ENCODE measurements around the gene HGS. TPM values are rescaled to one million over a fixed set of nuclear protein-coding genes. Genes with fewer than 3 reads are reported as not detected.
A peak's percentile ranks its signal among the peaks of the same experiment; 100 is the strongest.

The HGS gene
- total RNA-seq, 1 donor from 2014 or later: 41.1 TPM

- no peak for DNase-seq (ENCODE audit: low read depth in 2 of 2)
Measured at GRCh38 chr17:81705518-81706231, 21.9 kb downstream of the HGS start.

GRCh38 chr17:81706232-81706611 is 22.4 kb downstream of the HGS start:
- DNase-seq (ENCODE audit: low read depth in 2 of 2): no peak

GRCh38 chr17:81706757-81707624 is 23.2 kb downstream of the HGS start:
- no peak for DNase-seq (ENCODE audit: low read depth in 2 of 2)

- DNase-seq (ENCODE audit: low read depth in 2 of 2): no peak
Measured at GRCh38 chr17:81707725-81708646, 24.2 kb downstream of the HGS start.

- DNase-seq (ENCODE audit: low read depth in 2 of 2): no peak
Measured at GRCh38 chr17:81708739-81709185, 25.0 kb downstream of the HGS start.

- no peak for DNase-seq (ENCODE audit: low read depth in 2 of 2)
Measured at GRCh38 chr17:81710514-81711308, 26.9 kb downstream of the HGS start.

GRCh38 chr17:81711814-81712467 is 28.1 kb downstream of the HGS start, which contains the start of gene SLC25A10:
Gene SLC25A10, plus strand, starts transcription at chr17:81712284. Its CDS starts 143 bp downstream, at chr17:81712427.
- DNase-seq (ENCODE audit: low read depth in 2 of 2): peak; percentile 36 to 83

GRCh38 chr17:81712468-81713003 is 28.7 kb downstream of the HGS start:
- DNase-seq (ENCODE audit: low read depth in 2 of 2): peak in 1 of 2 donors; percentile 31

GRCh38 chr17:81713004-81713555 is 29.3 kb downstream of the HGS start:
- DNase-seq (ENCODE audit: low read depth in 2 of 2): no peak

- DNase-seq (ENCODE audit: low read depth in 2 of 2): no peak
Measured at GRCh38 chr17:81713556-81714411, 30.0 kb downstream of the HGS start.

- no peak for DNase-seq (ENCODE audit: low read depth in 2 of 2)
Measured at GRCh38 chr17:81714412-81715106, 30.7 kb downstream of the HGS start.

GRCh38 chr17:81715107-81715871 is 31.5 kb downstream of the HGS start:
- no peak for DNase-seq (ENCODE audit: low read depth in 2 of 2)

GRCh38 chr17:81715872-81716673 is 32.3 kb downstream of the HGS start:
- no peak for DNase-seq (ENCODE audit: low read depth in 2 of 2)

GRCh38 chr17:81716674-81716996 is 32.8 kb downstream of the HGS start:
- no peak for DNase-seq (ENCODE audit: low read depth in 2 of 2)

GRCh38 chr17:81717049-81717765 is 33.4 kb downstream of the HGS start:
- no peak for DNase-seq (ENCODE audit: low read depth in 2 of 2)

GRCh38 chr17:81717766-81718089 is 33.9 kb downstream of the HGS start:
- DNase-seq (ENCODE audit: low read depth in 2 of 2): no peak

All from dermis microvascular lymphatic vessel endothelial cell (primary cell).